Stimulated activated effector memory CD8-positive, alpha-beta T cell treated with anti-CD3 and anti-CD28 coated beads, Interleukin-12 subunit alpha, Interleukin-12 subunit beta, amount 100 ng/mL, for 72 hours (primary cell): ENCODE data around the gene CYYR1.

Experiments used
- ATAC-seq: fragments of 150-1000 bp; cut with Tn5 transposase; 2 replicates; pipeline ENCODE4 v1.10.0; 2021
- DNase-seq, 2 donors: peaks; one replicate each; pipeline ENCODE4 v3.0.0; 2021 to 2022; ENCODE audit warnings: low spot score in 2 of 2
- H3K27ac Mint-ChIP-seq: one replicate; pipeline ENCODE4 v1.8.0; 2022; ENCODE audit warnings: mild to moderate bottlenecking, mixed read lengths
- H3K36me3 Mint-ChIP-seq: one replicate; pipeline ENCODE4 v1.8.0; 2022; ENCODE audit warnings: mild to moderate bottlenecking, mixed read lengths
- H3K4me1 Mint-ChIP-seq: one replicate; pipeline ENCODE4 v1.8.0; 2022; ENCODE audit warnings: mixed read lengths
- H3K4me3 Mint-ChIP-seq: one replicate; pipeline ENCODE4 v1.8.0; 2022; ENCODE audit warnings: mild to moderate bottlenecking, mixed read lengths
- H3K9me3 Mint-ChIP-seq: one replicate; pipeline ENCODE4 v1.8.0; 2022; ENCODE audit warnings: mixed read lengths

Gene CYYR1

GRCh38 chr21:26443867-26444266 is 129.2 kb downstream of the CYYR1 start:
- H3K27ac Mint-ChIP-seq = no peak overlapping the region
- H3K4me1 Mint-ChIP-seq = no peaks in the 10 kb centered on the region
- no peaks in the 10 kb centered on the region for H3K36me3 Mint-ChIP-seq
- no peak overlapping the region for H3K4me3 Mint-ChIP-seq
- no peak for ATAC-seq
- H3K9me3 Mint-ChIP-seq = no peaks in the 10 kb centered on the region
- DNase-seq = no peak

- Mint-ChIP-seq H3K9me3 (peaks cover 4% of the 10 kb centered on the region), H3K27ac (no peak overlapping the region), H3K4me1 (no peaks in the 10 kb centered on the region), H3K4me3 (no peak overlapping the region), H3K36me3 (no peaks in the 10 kb centered on the region)
- ATAC-seq (no peak), DNase-seq (no peak)
Measured at GRCh38 chr21:26443291-26443690, 129.8 kb downstream of the CYYR1 start.

- H3K27ac Mint-ChIP-seq = no peak overlapping the region
- H3K4me3 Mint-ChIP-seq = no peak overlapping the region
- H3K4me1 Mint-ChIP-seq = no peaks in the 10 kb centered on the region
- no peak for ATAC-seq
- H3K36me3 Mint-ChIP-seq = no peaks in the 10 kb centered on the region
- no peak for DNase-seq
- H3K9me3 Mint-ChIP-seq = peaks cover 8% of the 10 kb centered on the region
Measured at GRCh38 chr21:26441149-26441548, 131.9 kb downstream of the CYYR1 start.

- Mint-ChIP-seq H3K9me3 (peaks cover 8% of the 10 kb centered on the region), H3K4me1 (no peaks in the 10 kb centered on the region), H3K36me3 (no peaks in the 10 kb centered on the region), H3K27ac (no peak overlapping the region), H3K4me3 (no peak overlapping the region)
- ATAC-seq (no peak), DNase-seq (no peak)
Measured at GRCh38 chr21:26438976-26439375, 134.1 kb downstream of the CYYR1 start.

GRCh38 chr21:26437326-26438009 is 135.6 kb downstream of the CYYR1 start:
- ATAC-seq (no peak), DNase-seq (no peak)
- Mint-ChIP-seq H3K27ac (no peak overlapping the region), H3K4me1 (no peaks in the 10 kb centered on the region), H3K9me3 (peaks cover 8% of the 10 kb centered on the region), H3K4me3 (no peak overlapping the region), H3K36me3 (no peaks in the 10 kb centered on the region)

GRCh38 chr21:26433386-26433785 is 139.7 kb downstream of the CYYR1 start:
- H3K4me3 Mint-ChIP-seq = no peak overlapping the region
- ATAC-seq (no peak), DNase-seq (no peak)
- no peaks in the 10 kb centered on the region for H3K36me3 Mint-ChIP-seq
- H3K9me3 Mint-ChIP-seq = peaks cover 9% of the 10 kb centered on the region
- H3K4me1 Mint-ChIP-seq = no peaks in the 10 kb centered on the region
- no peak overlapping the region for H3K27ac Mint-ChIP-seq

- Mint-ChIP-seq H3K4me1 (no peaks in the 10 kb centered on the region), H3K4me3 (no peak overlapping the region), H3K27ac (no peak overlapping the region), H3K9me3 (peaks cover 6% of the 10 kb centered on the region), H3K36me3 (no peaks in the 10 kb centered on the region)
- ATAC-seq (no peak), DNase-seq (no peak)
Measured at GRCh38 chr21:26432410-26432809, 140.7 kb downstream of the CYYR1 start.

GRCh38 chr21:26425576-26425975 is 147.5 kb downstream of the CYYR1 start:
- H3K27ac Mint-ChIP-seq = no peak overlapping the region
- no peak for DNase-seq
- H3K4me1 Mint-ChIP-seq = no peaks in the 10 kb centered on the region
- no peak overlapping the region for H3K4me3 Mint-ChIP-seq
- no peak for ATAC-seq
- peaks cover 8% of the 10 kb centered on the region for H3K9me3 Mint-ChIP-seq
- H3K36me3 Mint-ChIP-seq = no peaks in the 10 kb centered on the region

GRCh38 chr21:26423511-26423910 is 149.6 kb downstream of the CYYR1 start:
- H3K4me3 Mint-ChIP-seq = no peak overlapping the region
- no peaks in the 10 kb centered on the region for H3K36me3 Mint-ChIP-seq
- no peak for ATAC-seq
- no peaks in the 10 kb centered on the region for H3K4me1 Mint-ChIP-seq
- peaks cover 8% of the 10 kb centered on the region for H3K9me3 Mint-ChIP-seq
- no peak for DNase-seq
- no peak overlapping the region for H3K27ac Mint-ChIP-seq

- H3K4me3 Mint-ChIP-seq = no peak overlapping the region
- H3K4me1 Mint-ChIP-seq = no peaks in the 10 kb centered on the region
- H3K9me3 Mint-ChIP-seq = peaks cover 4% of the 10 kb centered on the region
- ATAC-seq = no peak
- no peak for DNase-seq
- H3K27ac Mint-ChIP-seq = no peak overlapping the region
- H3K36me3 Mint-ChIP-seq = no peaks in the 10 kb centered on the region
Measured at GRCh38 chr21:26422706-26423105, 150.4 kb downstream of the CYYR1 start.

GRCh38 chr21:26422138-26422537 is 150.9 kb downstream of the CYYR1 start:
- no peak overlapping the region for H3K4me3 Mint-ChIP-seq
- no peaks in the 10 kb centered on the region for H3K36me3 Mint-ChIP-seq
- no peaks in the 10 kb centered on the region for H3K4me1 Mint-ChIP-seq
- ATAC-seq (no peak), DNase-seq (no peak)
- no peak overlapping the region for H3K27ac Mint-ChIP-seq
- H3K9me3 Mint-ChIP-seq = peaks cover 4% of the 10 kb centered on the region

- Mint-ChIP-seq H3K9me3 (peaks cover 4% of the 10 kb centered on the region), H3K36me3 (no peaks in the 10 kb centered on the region), H3K27ac (no peak overlapping the region), H3K4me3 (no peak overlapping the region), H3K4me1 (no peaks in the 10 kb centered on the region)
- no peak for ATAC-seq
- no peak for DNase-seq
Measured at GRCh38 chr21:26421724-26422123, 151.4 kb downstream of the CYYR1 start.
